Liver (tissue), 3 donors: ENCODE results near the gene PLCB4.

Experiments
- JUND ChIP-seq, 2 donors: IDR thresholded peaks; 2 replicates each; pipeline ENCODE4 v1.6.1; 2016; ENCODE audit warnings: antibody characterized with exemption in 2 of 2
- TF ChIP-seq, protein P1 (sequence below): fragments of 150-350 bp; IDR thresholded peaks from 2 replicates; pipeline ENCODE4 v1.5.1; 2017; ENCODE audit warnings: improper control_type of control experiment, low read depth, low read length; ENCODE audit not compliant: missing input control
- donor health status: healthy.
- donor health status: healthy.

DNA sequence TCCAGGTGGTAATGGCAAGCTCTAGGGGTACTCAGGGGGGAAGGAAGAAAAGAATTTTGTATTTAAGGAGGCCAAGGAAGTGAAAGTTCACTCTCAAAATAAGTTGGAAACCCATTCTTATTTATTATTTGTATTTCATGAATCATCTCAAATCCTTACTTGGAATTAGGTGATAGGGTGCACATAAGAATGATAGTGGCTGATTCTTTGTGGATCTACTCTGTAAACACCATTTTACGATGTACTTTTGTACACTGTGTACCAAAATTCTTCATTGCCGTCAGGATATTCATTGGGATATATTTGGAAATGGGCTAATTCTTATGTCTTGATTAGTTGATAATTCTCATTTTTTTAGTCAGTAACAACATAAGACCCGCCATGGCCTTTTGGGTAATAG lies 266.0 kb downstream of the PLCB4 start:
- TF ChIP-seq, protein P1, sequence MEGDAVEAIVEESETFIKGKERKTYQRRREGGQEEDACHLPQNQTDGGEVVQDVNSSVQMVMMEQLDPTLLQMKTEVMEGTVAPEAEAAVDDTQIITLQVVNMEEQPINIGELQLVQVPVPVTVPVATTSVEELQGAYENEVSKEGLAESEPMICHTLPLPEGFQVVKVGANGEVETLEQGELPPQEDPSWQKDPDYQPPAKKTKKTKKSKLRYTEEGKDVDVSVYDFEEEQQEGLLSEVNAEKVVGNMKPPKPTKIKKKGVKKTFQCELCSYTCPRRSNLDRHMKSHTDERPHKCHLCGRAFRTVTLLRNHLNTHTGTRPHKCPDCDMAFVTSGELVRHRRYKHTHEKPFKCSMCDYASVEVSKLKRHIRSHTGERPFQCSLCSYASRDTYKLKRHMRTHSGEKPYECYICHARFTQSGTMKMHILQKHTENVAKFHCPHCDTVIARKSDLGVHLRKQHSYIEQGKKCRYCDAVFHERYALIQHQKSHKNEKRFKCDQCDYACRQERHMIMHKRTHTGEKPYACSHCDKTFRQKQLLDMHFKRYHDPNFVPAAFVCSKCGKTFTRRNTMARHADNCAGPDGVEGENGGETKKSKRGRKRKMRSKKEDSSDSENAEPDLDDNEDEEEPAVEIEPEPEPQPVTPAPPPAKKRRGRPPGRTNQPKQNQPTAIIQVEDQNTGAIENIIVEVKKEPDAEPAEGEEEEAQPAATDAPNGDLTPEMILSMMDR, result no peak
- no peak for TF ChIP-seq JUND (IDR thresholded peaks at IDR 0.05)
